Omental fat pad (tissue), 4 donors: ENCODE data around the gene PLEKHA1. TPM values are rescaled to one million over a fixed set of nuclear protein-coding genes. Genes with fewer than 3 reads are reported as not detected.

Experiments
- ATAC-seq: fragments of 150-250 bp; one replicate; pipeline ENCODE4 v1.9.1; 2016; ENCODE audit warnings: mild to moderate bottlenecking, moderate library complexity; ENCODE audit not compliant: low FRiP score
- DNase-seq: peaks from one replicate; pipeline ENCODE4 v3.0.0-alpha.2; 2019; ENCODE audit warnings: low spot score
- total RNA-seq, 4 donors: library from RNA; depleted of rRNA; stranded (reverse); fragments of >200 nt; gene quantifications; one replicate each; pipeline ENCODE4 v1.1.0, GENCODE V29; 2016
- TF ChIP-seq, protein P1 (sequence below), 3 donors: fragments of 450-650 bp; IDR thresholded peaks; one replicate each; pipeline ENCODE4 v1.5.1; 2016 to 2017; ENCODE audit warnings: antibody characterized with exemption in 3 of 3, mild to moderate bottlenecking in 3 of 3, moderate library complexity in 2 of 3

PLEKHA1 gene
- total RNA-seq, 4 donors from 2014 or later, result 22.9 to 30.8 (median 26.8) TPM

DNA sequence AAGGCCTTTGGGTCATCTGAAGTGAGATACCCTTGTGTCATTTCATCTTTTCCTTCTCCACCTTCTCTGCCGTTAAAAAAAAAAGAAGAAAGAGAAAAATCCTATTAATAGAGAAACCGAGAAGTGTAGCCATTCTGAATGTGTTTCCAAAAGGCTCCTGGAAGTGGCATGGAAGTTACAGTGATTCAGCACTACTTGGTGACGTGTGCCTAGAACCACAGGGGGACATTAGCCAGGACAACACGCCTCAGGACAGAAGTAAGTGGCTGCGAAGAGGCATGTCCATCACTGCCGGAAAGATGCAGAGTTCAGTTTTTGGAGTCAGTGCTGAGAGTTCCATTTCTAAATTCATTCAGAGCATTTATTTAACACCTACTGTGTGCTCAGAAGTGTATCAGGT is 93.2 kb downstream of the PLEKHA1 start:
- TF ChIP-seq, protein P1, sequence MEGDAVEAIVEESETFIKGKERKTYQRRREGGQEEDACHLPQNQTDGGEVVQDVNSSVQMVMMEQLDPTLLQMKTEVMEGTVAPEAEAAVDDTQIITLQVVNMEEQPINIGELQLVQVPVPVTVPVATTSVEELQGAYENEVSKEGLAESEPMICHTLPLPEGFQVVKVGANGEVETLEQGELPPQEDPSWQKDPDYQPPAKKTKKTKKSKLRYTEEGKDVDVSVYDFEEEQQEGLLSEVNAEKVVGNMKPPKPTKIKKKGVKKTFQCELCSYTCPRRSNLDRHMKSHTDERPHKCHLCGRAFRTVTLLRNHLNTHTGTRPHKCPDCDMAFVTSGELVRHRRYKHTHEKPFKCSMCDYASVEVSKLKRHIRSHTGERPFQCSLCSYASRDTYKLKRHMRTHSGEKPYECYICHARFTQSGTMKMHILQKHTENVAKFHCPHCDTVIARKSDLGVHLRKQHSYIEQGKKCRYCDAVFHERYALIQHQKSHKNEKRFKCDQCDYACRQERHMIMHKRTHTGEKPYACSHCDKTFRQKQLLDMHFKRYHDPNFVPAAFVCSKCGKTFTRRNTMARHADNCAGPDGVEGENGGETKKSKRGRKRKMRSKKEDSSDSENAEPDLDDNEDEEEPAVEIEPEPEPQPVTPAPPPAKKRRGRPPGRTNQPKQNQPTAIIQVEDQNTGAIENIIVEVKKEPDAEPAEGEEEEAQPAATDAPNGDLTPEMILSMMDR (IDR thresholded peaks at IDR 0.05), result no peak
- ATAC-seq, result no peak
- DNase-seq, result no peak

DNA sequence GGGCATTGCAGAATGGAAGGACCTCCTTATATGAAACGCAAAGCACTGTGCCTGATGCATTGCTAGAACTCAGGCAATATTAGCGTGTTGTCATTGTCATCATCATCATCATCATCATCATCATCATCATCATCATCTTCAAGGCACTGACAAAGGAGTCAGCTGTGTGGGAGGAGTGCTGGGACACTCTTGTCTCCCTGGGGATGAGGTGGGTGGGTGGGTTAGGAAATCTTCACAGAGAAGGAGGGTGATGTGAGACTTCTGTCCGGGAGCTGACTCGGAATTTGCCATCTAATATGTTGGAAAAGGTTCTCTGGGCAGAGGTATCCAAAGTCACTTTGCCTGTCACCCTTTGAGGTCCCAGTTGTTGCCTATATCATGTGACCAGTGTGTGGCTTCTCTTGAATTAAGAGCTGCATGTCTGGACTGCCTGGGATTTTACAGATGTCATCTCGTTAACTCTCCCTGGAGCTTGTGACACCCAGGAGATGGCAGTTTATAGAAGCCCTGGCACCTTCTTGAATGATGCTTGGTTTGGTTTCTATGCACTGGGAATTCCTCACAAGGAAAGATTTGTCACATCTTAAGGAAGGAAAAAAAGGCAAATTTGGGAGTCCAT is 93.9 kb downstream of the PLEKHA1 start:
- ATAC-seq (no peak), DNase-seq (no peak)
- TF ChIP-seq, protein P1 (IDR thresholded peaks at IDR 0.05), result no peak

DNA sequence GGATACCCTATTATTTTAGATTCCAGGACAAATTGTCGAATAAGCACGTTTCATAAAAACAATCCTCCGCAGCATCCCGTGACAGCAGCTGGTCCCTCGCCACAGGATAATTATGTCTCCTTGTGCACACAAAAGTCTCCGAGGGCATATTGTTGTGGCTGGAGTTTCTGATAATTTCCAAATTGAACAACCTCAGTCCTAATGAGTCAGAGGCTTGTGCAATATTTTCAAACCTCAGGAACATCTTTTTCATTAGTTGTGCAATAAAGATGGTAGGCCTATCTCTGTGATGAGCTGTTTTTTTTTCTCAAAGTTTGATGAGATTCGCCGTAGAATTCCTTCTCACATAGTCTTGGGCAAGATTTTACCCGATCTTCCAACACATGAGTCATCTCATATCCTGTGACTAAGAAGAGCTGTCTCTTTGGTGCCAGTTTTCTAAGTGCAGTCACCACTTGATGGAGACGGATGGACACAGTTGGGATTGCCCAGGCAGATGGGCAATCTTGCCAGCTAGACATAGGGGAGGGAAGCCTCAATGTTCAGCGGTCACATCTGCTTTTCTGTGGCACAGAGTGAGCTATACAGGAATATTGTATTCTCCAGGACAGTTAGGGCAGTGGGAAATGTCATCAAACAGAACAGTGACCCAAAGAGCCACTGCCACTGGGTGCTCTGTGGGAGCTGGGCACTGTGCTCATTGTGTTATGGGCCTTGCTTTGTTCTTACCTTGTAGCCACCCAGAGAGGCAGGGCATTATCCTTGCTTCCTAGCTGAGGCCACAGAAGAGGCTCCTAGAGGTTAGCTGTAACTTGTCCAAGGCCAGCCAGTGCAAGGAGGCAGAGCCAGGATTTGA is 94.6 kb downstream of the PLEKHA1 start:
- TF ChIP-seq, protein P1 (IDR thresholded peaks at IDR 0.05), result no peak
- no peak for DNase-seq
- ATAC-seq, result peak; percentile 94

DNA sequence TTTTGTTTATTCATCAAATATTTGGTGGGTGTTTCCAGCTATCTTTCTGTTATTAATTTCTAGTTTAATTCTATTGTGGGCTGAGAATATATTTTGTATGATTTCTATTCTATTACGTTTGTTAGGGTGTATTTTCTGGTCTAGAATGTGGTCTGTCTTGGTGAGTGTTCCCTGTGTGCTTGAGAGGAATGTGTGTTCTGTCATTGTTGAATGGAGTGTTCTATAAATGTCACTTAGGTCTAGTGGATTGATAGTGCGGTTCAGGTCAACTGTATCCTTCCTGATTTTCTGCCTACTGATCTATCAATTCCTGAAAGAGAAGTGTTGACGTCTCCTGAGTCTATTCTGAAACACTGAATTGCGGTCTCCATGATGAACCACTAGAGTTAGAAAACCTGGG is 95.3 kb downstream of the PLEKHA1 start:
- no peak for DNase-seq
- TF ChIP-seq, protein P1 (IDR thresholded peaks at IDR 0.05), result no peak
- ATAC-seq, result no peak

DNA sequence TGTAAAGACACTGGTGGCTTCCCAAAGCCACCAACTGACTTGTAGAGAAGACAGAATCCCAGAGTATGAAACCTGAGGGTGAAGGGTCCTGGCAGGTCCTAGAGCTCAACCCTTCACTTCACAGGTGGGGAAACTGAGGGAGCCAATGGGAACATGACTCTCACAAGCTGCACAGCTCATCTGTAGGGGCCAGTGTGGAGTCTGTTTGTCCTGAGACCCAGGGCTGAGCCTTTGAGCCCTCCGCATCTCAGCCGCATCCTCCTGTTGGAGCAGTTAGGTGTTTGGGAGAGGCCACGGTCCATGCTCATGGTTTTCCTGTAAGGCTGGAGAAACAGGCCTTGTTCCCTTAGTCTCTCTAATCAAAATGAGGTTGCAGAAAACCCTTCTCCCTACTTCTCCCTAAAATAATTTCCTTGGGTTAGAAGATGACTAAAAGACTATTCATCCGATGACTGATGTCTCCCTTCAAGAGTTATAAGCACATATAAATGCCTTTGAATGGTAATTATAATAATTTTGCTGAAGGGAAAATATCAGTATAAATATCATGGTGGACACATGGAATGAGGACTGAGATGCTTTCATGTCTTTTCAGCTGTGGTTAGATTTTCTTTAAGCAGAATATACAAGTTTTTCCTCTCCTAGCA is 97.1 kb downstream of the PLEKHA1 start:
- ATAC-seq, result no peak
- DNase-seq, result no peak

DNA sequence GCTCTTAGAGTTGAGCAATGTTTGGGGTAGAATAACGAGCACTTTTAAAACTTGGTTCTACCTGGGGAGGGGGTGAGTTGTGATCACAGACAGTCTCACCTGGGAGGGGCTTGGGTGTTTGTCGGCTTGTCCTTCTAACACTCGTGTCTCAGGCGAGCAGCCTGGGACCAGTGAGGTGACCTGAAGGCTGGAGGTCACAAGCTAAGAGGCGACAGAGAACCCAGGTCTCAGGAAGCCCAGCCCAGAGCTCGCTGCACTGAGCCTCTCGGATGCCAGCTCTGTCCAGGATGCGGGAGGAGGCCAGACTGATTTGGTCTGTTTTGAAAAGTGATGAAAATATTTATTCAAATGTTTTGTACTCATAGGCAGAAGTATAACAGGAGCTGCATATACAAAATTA is 98.6 kb downstream of the PLEKHA1 start:
- DNase-seq, result no peak
- no peak for ATAC-seq
- TF ChIP-seq, protein P1 (IDR thresholded peaks at IDR 0.05), result no peak

More for the DNA sequence above, 97.1 kb downstream of the PLEKHA1 start:
- TF ChIP-seq, protein P1 (IDR thresholded peaks at IDR 0.05), result no peak
